Hematopoietic multipotent progenitor cell treated with erythropoietin and hydrocortisone succinate and interleukin-3 and kit ligand, for 15 days (in vitro differentiated cells): ENCODE data around the gene DLX3.
"Not testable (repeated sequence)": the region's sequence is repeated elsewhere in the genome, so short reads cannot be mapped to it uniquely, and the experiment has no call there.

Experiments used
- DNase-seq: peaks from one replicate; pipeline ENCODE4 v3.0.0-alpha.2; 2015; ENCODE audit warnings: low spot score

DLX3 gene

DNA sequence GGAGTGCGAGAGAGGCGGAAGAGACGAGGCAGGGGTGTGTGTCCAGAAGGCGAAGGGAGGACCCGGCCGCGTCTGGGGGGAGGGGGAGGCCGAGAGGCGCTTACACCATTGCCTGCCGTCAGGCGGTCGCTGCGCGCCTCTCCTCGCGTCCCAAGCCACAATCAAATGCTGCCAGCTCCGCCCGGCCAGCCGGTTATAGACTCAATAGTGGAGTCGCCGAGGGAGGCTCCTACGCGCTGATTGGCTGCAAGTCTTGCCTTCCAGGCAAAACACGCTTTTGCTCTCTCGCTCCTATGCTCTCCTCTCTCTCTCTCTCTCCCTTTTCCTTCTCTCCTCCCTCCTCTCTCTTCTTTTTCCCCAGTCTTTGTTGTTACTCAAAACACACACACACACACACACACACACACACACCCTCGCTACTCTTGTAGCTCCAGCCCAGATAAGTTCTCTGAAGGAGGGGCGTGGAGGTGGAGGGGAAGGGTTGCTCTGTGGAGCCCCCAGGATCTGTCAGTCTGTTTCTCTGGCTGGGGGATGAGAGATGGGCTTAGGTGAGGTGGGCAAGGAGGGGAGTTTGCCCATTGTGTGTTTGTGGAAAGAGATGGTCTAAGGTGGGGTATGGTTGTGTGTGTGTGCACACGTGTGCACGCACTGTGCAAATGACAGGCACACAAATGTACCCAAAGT is at the start of gene DLX3:
DLX3 (minus strand) TSS at position 170 of the 684 bp plus-strand sequence. CDS start 226 bp downstream, outside the sequence.
- no peak for DNase-seq

GRCh38 chr17:50044483-50044882 is 49.5 kb upstream of the DLX3 start:
- DNase-seq = no peak

GRCh38 chr17:50043290-50044148 is 48.5 kb upstream of the DLX3 start:
- no peak for DNase-seq

- DNase-seq = no peak
Observed at GRCh38 chr17:50042211-50042610, 47.2 kb upstream of the DLX3 start.

- DNase-seq = not testable (repeated sequence)
Observed at GRCh38 chr17:50040496-50040895, 45.5 kb upstream of the DLX3 start.

DNA sequence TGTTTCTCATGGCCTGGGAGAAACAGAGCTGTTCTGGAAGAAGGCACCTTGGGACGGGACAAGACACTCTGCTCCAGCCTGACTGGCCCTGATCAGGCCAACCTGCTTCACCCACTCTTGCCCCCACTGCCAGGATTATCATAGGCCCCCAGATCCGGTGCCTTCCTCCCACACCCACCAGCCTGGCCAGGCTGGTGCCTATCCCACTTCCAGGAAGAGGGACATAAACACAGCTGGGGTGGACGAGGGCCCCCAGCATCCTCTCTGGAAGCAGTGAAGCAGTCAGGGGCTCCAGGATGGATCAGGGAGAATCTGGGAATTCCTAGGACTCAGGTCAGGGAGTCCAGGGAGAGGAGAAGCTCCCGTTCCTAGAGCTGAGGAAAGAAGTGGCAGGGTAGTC is 44.0 kb upstream of the DLX3 start:
- no peak for DNase-seq

GRCh38 chr17:50037321-50038107 is 42.5 kb upstream of the DLX3 start:
- no peak for DNase-seq

GRCh38 chr17:50036455-50037261 is 41.6 kb upstream of the DLX3 start:
- no peak for DNase-seq

DNA sequence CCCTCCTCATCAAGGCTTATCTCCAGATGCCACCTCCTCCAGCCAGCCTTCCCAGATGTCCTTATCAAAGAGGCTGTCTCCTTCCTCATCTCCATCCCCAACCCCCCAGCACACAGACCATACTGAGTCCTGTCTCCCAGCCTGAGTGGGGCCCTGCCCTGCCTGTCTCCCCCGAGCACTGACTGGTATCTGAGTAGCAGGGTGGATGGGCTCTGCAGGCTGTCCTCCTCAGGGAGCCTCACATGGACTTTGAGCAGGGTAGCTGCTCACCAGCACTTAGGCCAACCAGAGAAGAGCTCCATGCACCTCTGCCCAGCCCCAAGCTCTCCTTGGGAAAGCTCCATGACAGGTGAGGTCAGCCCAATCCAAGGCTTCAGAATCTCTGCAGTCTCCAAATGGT is 40.9 kb upstream of the DLX3 start:
- no peak for DNase-seq

DNA sequence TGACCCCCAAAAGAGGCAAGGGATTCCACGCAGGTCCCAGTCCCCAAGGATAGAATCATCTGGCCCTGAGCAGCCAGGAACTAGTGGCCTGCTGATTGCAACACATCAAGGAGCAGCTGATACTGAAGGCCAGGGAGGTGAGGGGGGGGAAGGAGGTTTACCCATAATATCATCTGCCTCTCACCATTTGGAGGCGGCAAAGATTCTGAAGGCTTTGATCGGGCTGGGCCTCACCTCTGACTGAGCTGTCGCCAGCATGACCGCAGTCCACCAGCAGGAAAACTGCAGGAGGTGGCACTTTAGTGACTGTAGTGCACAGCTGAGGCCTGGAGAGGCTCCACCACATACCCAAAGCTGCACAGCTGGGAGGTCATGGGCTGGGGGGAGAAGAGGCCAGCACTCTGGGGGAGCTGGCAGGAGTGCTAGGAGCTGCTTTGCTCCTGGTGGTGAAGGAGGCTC is 40.4 kb upstream of the DLX3 start:
- DNase-seq = no peak

GRCh38 chr17:50034498-50035364 is 39.7 kb upstream of the DLX3 start:
- no peak for DNase-seq

DNA sequence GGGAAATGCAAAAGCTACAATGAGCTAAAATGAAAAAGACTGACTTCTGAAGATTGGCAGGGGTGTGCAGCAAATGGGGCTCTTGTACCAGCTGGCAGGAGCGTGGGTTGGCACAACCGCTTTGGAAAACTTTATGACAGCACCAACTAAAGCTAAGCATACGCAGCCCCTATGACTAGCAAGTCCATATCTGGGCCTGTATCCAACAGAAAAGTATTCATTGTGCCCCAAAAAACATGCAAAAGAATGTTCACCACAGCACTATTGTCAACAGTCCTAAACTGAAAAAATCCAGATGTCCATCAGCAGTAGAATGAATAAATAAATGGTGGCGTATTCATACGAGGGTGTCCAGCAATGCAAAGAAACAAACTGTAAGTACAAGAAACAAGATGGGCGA is 38.3 kb upstream of the DLX3 start:
- no peak for DNase-seq

GRCh38 chr17:50029185-50029584 is 34.2 kb upstream of the DLX3 start:
- no peak for DNase-seq

DNA sequence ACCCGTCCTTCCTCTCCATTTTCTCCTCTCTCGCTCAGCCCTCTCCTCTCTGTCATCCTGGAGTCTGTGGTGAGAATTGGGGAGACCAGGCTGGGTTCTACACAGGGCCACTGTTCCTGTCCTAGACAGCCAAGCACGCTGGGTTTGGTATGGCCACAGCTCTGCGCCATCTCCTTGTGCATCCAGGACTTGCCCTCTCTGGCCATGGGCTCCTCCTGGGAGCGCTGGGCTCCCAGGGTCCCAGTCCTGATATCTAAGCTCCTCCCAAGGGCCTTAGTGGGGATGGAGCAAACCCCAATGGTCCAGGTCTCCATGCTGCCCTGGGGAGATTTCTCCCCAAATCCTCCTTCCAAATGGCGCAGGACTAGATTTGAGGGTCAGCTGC is 33.7 kb upstream of the DLX3 start:
- DNase-seq = no peak

GRCh38 chr17:50027881-50028735 is 33.1 kb upstream of the DLX3 start:
- no peak for DNase-seq

DNA sequence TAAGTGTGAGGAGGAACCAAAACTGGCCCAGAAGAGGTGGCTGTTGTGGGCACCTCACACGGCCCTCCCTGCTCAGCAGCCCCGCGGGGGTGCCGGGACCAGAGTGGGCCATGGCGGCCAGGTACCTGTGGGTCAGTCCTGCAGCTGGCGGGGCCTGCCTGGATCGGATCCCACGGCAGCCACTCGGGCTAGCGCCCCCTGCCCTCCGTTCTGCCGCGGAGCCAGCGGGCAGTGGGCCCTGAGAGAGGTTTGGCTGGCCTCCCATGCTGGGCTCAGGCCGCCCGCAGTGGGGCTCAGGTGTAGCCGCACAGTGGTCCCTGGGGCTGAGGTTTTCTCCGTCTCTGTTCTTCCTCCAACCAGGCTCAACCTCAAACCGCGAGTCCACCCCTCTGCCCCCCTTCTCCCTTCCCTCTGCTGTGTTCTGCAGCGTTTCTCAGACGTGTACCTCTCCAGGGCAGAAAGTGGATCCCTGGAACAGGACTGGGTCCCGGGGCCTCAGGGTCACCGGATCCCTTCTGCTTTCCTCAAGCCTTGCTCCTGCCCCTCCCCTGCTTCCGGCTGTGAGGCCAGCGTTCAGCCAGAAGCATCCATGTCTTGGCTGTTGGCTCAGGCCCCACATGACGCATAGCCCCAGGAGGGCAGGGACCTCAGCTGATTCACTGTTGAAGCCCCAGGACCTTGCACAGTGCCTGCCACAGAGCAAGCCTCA is 32.3 kb upstream of the DLX3 start:
- no peak for DNase-seq

GRCh38 chr17:50026837-50027171 is 31.8 kb upstream of the DLX3 start:
- peak; percentile 54 for DNase-seq

- DNase-seq = no peak
Observed at GRCh38 chr17:50026046-50026675, 31.1 kb upstream of the DLX3 start.

DNA sequence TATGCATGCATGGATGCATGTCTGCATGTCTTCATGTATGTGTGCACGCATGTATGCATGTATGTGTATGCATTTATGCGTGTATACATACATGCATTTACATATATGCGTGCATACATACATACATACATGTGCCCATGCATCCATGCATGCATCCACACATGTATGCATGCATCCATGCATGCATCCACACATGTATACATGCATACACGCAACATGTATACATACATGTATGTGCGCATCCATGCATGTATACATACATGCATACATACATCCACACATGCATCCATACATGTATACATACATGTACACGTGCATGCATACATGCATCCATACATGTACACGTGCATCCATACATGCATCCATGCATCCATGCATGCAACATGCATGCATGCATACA is 29.8 kb upstream of the DLX3 start:
- no peak for DNase-seq
